SU-DHL-6 (cell line): ENCODE results near the gene PCGF1.

Experiments
- H2AFZ ChIP-seq: fragments of 200-600 bp; sonication (generic); 2 replicates; pipeline ENCODE4 v1.6.1; 2014; ENCODE audit warnings: low read depth, mild to moderate bottlenecking, moderate library complexity, mixed read lengths, antibody characterized with exemption, low read length; ENCODE audit not compliant: severe bottlenecking
- H3F3A ChIP-seq: fragments of 200-600 bp; shearing (Covaris generic); 2 replicates; pipeline ENCODE4 v1.6.0; 2016; ENCODE audit warnings: antibody characterized with exemption, mild to moderate bottlenecking; ENCODE audit not compliant: insufficient read depth
- H3K27ac ChIP-seq: fragments of 200-600 bp; sonication (generic); 2 replicates; pipeline ENCODE4 v1.5.1; 2016; ENCODE audit warnings: low read depth, mild to moderate bottlenecking, low read length, moderate library complexity, mixed read lengths
- H3K27me3 ChIP-seq: fragments of 200-600 bp; sonication (generic), shearing (Covaris generic); 2 replicates; pipeline ENCODE4 v1.6.0; 2014; ENCODE audit warnings: mild to moderate bottlenecking, low read length
- H3K36me3 ChIP-seq: fragments of 200-600 bp; sonication (generic); 2 replicates; pipeline ENCODE4 v1.6.1; 2014; ENCODE audit warnings: mild to moderate bottlenecking, low read length, mixed read lengths
- H3K4me2 ChIP-seq: fragments of 300-600, 200-600 bp; shearing (Covaris generic), sonication (generic); 2 replicates; pipeline ENCODE4 v1.6.0; 2014; ENCODE audit warnings: low read length, low read depth, mild to moderate bottlenecking; ENCODE audit not compliant: poor library complexity, severe bottlenecking
- H3K4me3 ChIP-seq: fragments of 200-600 bp; sonication (generic); 2 replicates; pipeline ENCODE4 v1.5.1; 2014; ENCODE audit warnings: antibody characterized with exemption, low read length, mild to moderate bottlenecking, mixed read lengths; ENCODE audit not compliant: insufficient read depth, poor library complexity, severe bottlenecking
- H3K79me2 ChIP-seq: fragments of 200-600 bp; sonication (generic); 2 replicates; pipeline ENCODE4 v1.6.1; 2014; ENCODE audit warnings: mild to moderate bottlenecking, low read length, moderate library complexity; ENCODE audit not compliant: insufficient read depth
- H3K9ac ChIP-seq: fragments of 200-600 bp; sonication (generic); 2 replicates; pipeline ENCODE4 v1.7.0; 2014; ENCODE audit warnings: mild to moderate bottlenecking, low read length
- H3K9me2 ChIP-seq: fragments of 200-600 bp; sonication (generic); replicated peaks from 2 replicates; pipeline ENCODE4 v1.6.1; 2014; ENCODE audit warnings: low read length; ENCODE audit not compliant: insufficient read depth
- H3K9me3 ChIP-seq: fragments of 200-600 bp; sonication (generic); 2 replicates; pipeline ENCODE4 v1.6.1; 2014; ENCODE audit warnings: low read length, mixed read lengths; ENCODE audit not compliant: insufficient read depth
- H4K20me1 ChIP-seq: fragments of 200-600 bp; sonication (generic); 2 replicates; pipeline ENCODE4 v1.6.1; 2014; ENCODE audit warnings: low read depth, mild to moderate bottlenecking, antibody characterized with exemption, low read length, moderate library complexity, mixed read lengths
- EZH2phosphoT487 ChIP-seq: fragments of 200-600 bp; sonication (generic), shearing (Covaris generic); conservative IDR thresholded peaks from 2 replicates; pipeline ENCODE4 v1.6.1; 2018; ENCODE audit warnings: mild to moderate bottlenecking, antibody characterized with exemption, low read length, moderate library complexity, mixed read lengths
- TF ChIP-seq, protein P1 (sequence below): fragments of 200-600 bp; sonication (generic); IDR thresholded peaks from one replicate; pipeline ENCODE4 v1.5.1; 2017; ENCODE audit warnings: antibody characterized with exemption, mild to moderate bottlenecking, low read length, moderate library complexity; ENCODE audit not compliant: insufficient read depth, poor library complexity, severe bottlenecking

The PCGF1 gene

GRCh38 chr2:74507145-74507925 is at the start of gene PCGF1:
Gene PCGF1 (minus strand): TSS chr2:74507695. CDS start chr2:74507668, 27 bp downstream.
- peak within 1 kb of the TSS; percentile 68 for H3K9ac ChIP-seq
- H3F3A ChIP-seq, result peaks cover 4% of the 10 kb centered on the region; the same call in 1 of the 2 replicates
- peak within 1 kb of the TSS; percentile 90 for H3K27ac ChIP-seq
- H3K79me2 ChIP-seq, result 0 out of 2 replicates have a peak, but pooled peaks cover 3% of the 10 kb centered on the region
- peak within 1 kb of the TSS; percentile 98 for H2AFZ ChIP-seq
- H4K20me1 ChIP-seq, result no peaks in the 10 kb centered on the region
- TF ChIP-seq EZH2phosphoT487, result no peak
- TF ChIP-seq, protein P1, sequence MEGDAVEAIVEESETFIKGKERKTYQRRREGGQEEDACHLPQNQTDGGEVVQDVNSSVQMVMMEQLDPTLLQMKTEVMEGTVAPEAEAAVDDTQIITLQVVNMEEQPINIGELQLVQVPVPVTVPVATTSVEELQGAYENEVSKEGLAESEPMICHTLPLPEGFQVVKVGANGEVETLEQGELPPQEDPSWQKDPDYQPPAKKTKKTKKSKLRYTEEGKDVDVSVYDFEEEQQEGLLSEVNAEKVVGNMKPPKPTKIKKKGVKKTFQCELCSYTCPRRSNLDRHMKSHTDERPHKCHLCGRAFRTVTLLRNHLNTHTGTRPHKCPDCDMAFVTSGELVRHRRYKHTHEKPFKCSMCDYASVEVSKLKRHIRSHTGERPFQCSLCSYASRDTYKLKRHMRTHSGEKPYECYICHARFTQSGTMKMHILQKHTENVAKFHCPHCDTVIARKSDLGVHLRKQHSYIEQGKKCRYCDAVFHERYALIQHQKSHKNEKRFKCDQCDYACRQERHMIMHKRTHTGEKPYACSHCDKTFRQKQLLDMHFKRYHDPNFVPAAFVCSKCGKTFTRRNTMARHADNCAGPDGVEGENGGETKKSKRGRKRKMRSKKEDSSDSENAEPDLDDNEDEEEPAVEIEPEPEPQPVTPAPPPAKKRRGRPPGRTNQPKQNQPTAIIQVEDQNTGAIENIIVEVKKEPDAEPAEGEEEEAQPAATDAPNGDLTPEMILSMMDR, result peak; percentile 68
- H3K36me3 ChIP-seq, result no peaks in the 10 kb centered on the region
- H3K27me3 ChIP-seq, result no peaks in the 10 kb centered on the region
- no peaks in the 10 kb centered on the region for H3K9me3 ChIP-seq
- peak within 1 kb of the TSS; percentile 66 for H3K4me2 ChIP-seq
- H3K9me2 ChIP-seq, result no peaks in the 10 kb centered on the region
- H3K4me3 ChIP-seq, result peak within 1 kb of the TSS; percentile 70

GRCh38 chr2:74556831-74557370 is 49.4 kb upstream of the PCGF1 start:
- Histone ChIP-seq H3K27me3 (no peaks in the 10 kb centered on the region), H3F3A (no peaks in the 10 kb centered on the region), H3K9me3 (no peaks in the 10 kb centered on the region), H2AFZ (no peak overlapping the region), H3K4me2 (no peak overlapping the region), H3K27ac (no peak overlapping the region), H3K9me2 (no peaks in the 10 kb centered on the region), H3K4me3 (no peak overlapping the region), H3K79me2 (no peaks in the 10 kb centered on the region), H3K9ac (no peak overlapping the region), H4K20me1 (no peaks in the 10 kb centered on the region), H3K36me3 (no peaks in the 10 kb centered on the region)
- TF ChIP-seq, protein P1, result no peak
- TF ChIP-seq EZH2phosphoT487, result no peak

GRCh38 chr2:74556159-74556558 is 48.7 kb upstream of the PCGF1 start:
- Histone ChIP-seq H4K20me1 (no peaks in the 10 kb centered on the region), H3F3A (no peaks in the 10 kb centered on the region), H3K36me3 (no peaks in the 10 kb centered on the region), H3K9me2 (no peaks in the 10 kb centered on the region), H3K4me2 (no peak overlapping the region), H3K4me3 (no peak overlapping the region), H3K79me2 (no peaks in the 10 kb centered on the region), H2AFZ (no peak overlapping the region), H3K27ac (no peak overlapping the region), H3K9ac (no peak overlapping the region), H3K9me3 (no peaks in the 10 kb centered on the region), H3K27me3 (no peaks in the 10 kb centered on the region)
- TF ChIP-seq, protein P1, result no peak
- TF ChIP-seq EZH2phosphoT487, result no peak
